Stimulated activated CD4-positive, alpha-beta T cell treated with anti-CD3 and anti-CD28 coated beads, Interleukin-1b, Interleukin-23, amount 100 ng/mL, for 1 hour (primary cell): ENCODE results near the gene ADIPOQ.
"Not testable (repeated sequence)": the region's sequence is repeated elsewhere in the genome, so short reads cannot be mapped to it uniquely, and the experiment has no call there.

ENCODE experiments used
- DNase-seq, 2 donors: peaks; one replicate each; pipeline ENCODE4 v3.0.0-alpha.2; 2020; ENCODE audit warnings: low read depth in 2 of 2

Gene ADIPOQ

GRCh38 chr3:186870421-186871201 lies 28.1 kb downstream of the ADIPOQ start:
- DNase-seq: no peak

DNA sequence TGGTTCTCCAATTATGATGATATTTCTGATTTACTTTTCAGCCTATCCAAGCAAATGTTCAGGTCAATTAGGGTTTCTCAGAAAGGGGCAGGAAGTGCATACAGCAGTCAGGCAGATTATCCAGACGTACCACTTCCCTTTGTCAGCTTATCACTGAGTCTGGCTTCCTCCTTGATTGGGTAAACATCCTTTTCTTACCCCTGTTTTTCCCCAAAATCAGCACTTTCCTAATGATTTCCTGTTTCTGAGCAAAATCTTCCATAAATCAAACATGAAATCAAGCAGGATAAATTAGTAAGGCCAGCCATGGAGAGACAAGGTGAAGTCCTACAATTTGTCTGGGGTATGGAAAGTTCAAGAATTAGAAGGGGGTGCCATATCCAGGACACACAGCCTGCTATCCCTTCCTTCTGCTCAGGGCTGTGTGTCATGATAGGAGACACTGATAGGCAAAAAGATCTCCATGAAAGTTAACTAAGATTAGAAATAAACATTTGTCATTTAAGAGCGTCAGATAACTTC lies 29.0 kb downstream of the ADIPOQ start:
- no peak for DNase-seq

GRCh38 chr3:186873796-186874195 lies 31.3 kb downstream of the ADIPOQ start:
- not testable (repeated sequence) for DNase-seq

DNA sequence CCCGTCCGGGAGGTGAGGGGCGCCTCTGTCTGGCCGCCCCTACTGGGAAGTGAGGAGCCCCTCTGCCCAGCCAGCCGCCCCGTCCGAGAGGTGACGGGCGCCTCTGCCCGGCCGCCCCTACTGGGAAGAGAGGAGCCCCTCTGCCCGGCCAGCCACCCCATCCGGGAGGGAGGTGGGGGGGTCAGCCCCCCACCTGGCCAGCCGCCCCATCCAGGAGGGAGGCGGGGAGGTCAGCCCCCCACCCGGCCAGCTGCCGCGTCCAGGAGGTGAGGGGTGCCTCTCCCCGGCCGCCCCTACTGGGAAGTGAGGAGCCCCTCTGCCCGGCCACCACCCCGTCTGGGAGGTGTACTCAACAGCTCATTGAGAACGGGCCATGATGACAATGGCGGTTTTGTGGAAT lies 31.7 kb downstream of the ADIPOQ start:
- not testable (repeated sequence) for DNase-seq

DNA sequence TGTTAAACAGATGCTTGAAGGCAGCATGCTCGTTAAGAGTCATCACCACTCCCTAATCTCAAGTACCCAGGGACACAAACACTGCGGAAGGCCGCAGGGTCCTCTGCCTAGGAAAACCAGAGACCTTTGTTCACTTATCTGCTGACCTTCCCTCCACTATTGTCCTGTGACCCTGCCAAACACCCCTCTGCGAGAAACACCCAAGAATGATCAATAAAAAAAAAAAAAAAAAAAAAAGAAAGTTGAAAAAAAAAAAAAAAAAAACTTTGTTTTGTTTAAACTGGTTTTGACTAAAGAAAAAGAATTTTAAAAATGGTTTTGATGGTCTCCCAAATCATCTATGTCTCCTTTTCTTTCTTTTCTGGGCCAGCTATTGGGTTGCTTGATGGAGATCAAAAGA lies 32.3 kb downstream of the ADIPOQ start:
- DNase-seq: not testable (repeated sequence)

GRCh38 chr3:186875708-186876107 lies 33.2 kb downstream of the ADIPOQ start:
- no peak for DNase-seq

GRCh38 chr3:186879781-186880180 lies 37.3 kb downstream of the ADIPOQ start:
- no peak for DNase-seq

GRCh38 chr3:186880406-186880805 lies 37.9 kb downstream of the ADIPOQ start:
- DNase-seq: no peak

- DNase-seq: no peak
Observed at GRCh38 chr3:186882150-186882524, 39.6 kb downstream of the ADIPOQ start.

- peak in 1 of 2 donors; percentile 4 for DNase-seq
Observed at GRCh38 chr3:186882881-186883685, 40.6 kb downstream of the ADIPOQ start.

DNA sequence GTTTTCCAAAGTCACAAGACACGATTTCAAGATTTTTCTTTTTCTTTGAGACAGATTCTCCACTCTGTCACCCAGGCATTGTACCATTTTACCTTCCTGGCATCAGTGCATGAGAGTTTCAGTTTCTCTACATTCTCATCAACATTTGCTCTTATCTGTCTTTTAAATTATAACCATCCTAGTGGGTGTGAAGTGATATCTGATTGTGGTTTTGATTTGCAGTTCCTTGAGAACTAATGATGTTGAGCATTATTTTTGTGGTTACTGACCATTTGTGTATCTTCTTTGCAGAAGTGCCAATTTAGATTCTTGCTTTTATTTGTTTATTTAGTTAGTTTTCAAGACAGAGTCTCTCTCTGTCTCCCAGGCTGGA lies 41.2 kb downstream of the ADIPOQ start:
- DNase-seq: no peak

DNA sequence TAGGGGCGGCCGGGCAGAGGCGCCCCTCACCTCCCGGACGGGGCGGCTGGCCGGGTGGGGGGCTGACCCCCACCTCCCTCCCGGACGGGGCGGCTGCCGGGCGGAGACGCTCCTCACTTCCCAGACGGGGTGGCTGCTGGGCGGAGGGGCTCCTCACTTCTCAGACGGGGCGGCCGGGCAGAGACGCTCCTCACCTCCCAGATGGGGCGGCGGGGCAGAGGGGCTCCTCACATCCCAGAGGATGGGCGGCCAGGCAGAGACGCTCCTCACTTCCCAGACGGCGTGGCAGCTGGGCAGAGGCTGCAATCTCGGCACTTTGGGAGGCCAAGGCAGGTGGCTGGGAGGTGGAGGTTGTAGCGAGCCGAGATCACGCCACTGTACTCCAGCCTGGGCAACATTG lies 42.4 kb downstream of the ADIPOQ start:
- DNase-seq: not testable (repeated sequence)

GRCh38 chr3:186886202-186886981 lies 43.9 kb downstream of the ADIPOQ start:
- no peak for DNase-seq

GRCh38 chr3:186887507-186887938 lies 45.0 kb downstream of the ADIPOQ start:
- not testable (repeated sequence) for DNase-seq

GRCh38 chr3:186888569-186888968 lies 46.1 kb downstream of the ADIPOQ start:
- DNase-seq: no peak

GRCh38 chr3:186889698-186890097 lies 47.2 kb downstream of the ADIPOQ start:
- not testable (repeated sequence) for DNase-seq

DNA sequence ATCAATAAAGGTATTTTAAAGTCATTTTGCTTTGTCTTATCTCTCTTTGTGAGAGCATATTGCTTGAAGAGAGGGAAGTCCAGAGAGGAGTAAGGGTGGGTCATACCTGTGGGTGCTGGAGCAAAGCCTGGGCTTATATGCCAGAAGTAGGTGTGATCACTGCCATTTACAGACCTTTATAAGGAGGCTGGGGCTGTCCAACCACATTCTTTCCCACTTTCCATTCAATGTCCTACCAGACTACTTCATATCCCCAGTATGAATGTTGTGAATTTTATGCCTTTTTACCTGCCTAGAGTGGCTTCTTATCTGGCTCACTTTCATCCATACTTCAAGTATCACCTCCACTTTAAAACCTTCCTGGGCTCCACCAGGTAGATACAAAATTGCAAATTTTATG lies 48.4 kb downstream of the ADIPOQ start:
- no peak for DNase-seq

GRCh38 chr3:186893071-186893470 lies 50.6 kb downstream of the ADIPOQ start:
- not testable (repeated sequence) for DNase-seq

DNA sequence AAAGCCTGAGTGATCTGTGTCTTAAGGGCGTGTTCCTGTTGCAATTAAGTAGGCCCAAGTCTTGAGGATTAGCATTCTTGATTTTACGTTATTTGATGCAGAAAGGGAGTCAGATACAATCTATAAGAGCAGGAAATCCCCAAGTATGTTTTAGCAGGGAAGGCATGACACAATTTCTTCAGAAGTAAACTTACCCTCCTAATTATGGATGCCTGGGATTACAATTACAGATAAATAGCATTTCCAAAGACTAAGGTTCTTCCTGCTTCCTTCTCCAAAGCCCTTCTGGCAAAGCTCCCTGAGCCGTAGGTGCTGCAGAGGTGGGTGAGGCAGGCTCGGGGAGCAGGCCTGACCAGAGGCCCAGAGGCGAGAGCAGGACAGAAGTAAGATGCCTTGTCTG lies 52.9 kb downstream of the ADIPOQ start:
- DNase-seq: no peak

- no peak for DNase-seq
Observed at GRCh38 chr3:186896006-186896405, 53.5 kb downstream of the ADIPOQ start.

DNA sequence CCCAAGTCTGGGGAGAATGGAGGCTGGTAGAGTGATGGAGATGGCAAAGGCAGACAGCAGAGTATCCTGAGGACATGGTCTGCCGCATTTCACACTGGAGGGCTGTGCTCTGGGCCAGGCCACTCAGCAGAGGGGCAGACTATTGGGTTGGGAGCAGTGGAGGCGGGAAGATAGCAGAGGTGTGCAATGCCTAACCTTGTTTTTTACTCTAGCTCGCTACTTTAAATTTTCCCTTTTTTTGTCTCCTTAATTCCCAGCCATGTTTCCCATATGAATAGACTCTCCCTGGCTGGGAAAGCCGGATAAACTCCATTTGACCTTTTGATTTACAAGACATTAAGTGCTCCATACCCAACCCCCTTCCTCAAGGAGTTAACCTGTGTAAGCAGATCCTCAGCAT lies 54.4 kb downstream of the ADIPOQ start:
- no peak for DNase-seq

DNA sequence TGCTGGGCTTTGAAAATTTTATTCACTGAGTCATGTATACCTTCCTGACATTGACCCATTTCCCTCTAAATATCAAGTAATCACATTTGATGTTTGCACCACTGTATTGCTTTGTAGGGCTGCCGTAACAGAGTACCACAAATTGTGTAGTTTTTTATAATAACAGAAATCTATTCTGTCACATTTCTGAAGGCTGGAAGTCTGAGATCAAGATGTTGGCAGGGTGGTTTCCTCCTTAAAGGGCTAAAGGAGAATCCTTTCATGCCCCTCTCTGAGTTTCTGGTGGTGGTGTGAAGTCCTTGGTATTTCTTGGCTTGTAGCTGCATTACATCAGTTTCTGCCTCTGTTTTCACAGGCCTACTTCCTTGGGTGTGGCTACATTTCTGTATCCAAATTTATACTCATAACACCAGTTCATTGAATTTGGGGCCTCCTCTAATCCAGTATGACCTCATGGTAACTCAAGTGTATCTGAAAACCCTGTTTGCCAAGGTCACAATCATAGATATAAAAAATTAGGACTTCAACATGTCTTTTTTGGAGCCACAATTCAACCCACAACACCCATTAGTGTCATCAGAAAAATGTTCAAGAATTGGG lies 58.7 kb downstream of the ADIPOQ start:
- DNase-seq: no peak
